22Rv1 (cell line): ENCODE measurements around the gene INSM1.

Experiments
- ZFX ChIP-seq: fragments of 450-650 bp; IDR thresholded peaks from 2 replicates; pipeline ENCODE4 v1.6.1; 2017; ENCODE audit warnings: antibody characterized with exemption, borderline replicate concordance
- TF ChIP-seq, protein P1 (sequence below): fragments of 450-650 bp; IDR thresholded peaks from 2 replicates; pipeline ENCODE4 v1.5.1; 2017; ENCODE audit warnings: mild to moderate bottlenecking

DNA sequence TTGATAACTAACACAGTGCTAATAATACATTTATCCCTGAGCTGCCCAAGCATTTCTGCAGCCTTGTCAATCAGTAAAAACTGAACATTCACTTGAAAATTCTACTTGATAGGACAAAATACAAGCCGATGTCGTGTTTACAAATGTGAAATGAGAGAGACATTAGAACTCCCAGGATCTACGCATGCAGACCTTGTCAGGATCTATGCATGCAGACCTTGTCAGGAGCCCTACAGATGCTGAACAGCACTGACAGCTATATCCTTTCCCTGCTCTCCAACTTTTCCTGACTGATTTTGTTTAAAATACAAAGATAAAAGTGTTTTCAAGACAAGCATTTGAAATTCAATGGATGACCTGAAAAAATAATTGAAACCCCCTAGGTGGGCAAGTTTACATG, 28.9 kb downstream of the INSM1 start:
- TF ChIP-seq, protein P1, sequence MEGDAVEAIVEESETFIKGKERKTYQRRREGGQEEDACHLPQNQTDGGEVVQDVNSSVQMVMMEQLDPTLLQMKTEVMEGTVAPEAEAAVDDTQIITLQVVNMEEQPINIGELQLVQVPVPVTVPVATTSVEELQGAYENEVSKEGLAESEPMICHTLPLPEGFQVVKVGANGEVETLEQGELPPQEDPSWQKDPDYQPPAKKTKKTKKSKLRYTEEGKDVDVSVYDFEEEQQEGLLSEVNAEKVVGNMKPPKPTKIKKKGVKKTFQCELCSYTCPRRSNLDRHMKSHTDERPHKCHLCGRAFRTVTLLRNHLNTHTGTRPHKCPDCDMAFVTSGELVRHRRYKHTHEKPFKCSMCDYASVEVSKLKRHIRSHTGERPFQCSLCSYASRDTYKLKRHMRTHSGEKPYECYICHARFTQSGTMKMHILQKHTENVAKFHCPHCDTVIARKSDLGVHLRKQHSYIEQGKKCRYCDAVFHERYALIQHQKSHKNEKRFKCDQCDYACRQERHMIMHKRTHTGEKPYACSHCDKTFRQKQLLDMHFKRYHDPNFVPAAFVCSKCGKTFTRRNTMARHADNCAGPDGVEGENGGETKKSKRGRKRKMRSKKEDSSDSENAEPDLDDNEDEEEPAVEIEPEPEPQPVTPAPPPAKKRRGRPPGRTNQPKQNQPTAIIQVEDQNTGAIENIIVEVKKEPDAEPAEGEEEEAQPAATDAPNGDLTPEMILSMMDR = no peak
- TF ChIP-seq ZFX = no peak
